NCI-H524 treated with DMSO at 0.1 percent for 48 hours (cell line): ENCODE data around the gene HDAC9.

Source experiments
- DNase-seq: peaks from one replicate; lab custom pipeline; 2025; lab: John Stamatoyannopoulos, UW

Gene HDAC9

GRCh38 chr7:18659746-18660145 lies 164.2 kb downstream of the HDAC9 start:
- no peak for DNase-seq

- DNase-seq = no peak
Observed at GRCh38 chr7:18663321-18663720, 167.8 kb downstream of the HDAC9 start.

GRCh38 chr7:18666107-18666728 lies 170.7 kb downstream of the HDAC9 start:
- no peak for DNase-seq

- DNase-seq = no peak
Observed at GRCh38 chr7:18667466-18667865, 171.9 kb downstream of the HDAC9 start.

- DNase-seq = no peak
Observed at GRCh38 chr7:18671176-18671575, 175.6 kb downstream of the HDAC9 start.

- no peak for DNase-seq
Observed at GRCh38 chr7:18675579-18675978, 180.0 kb downstream of the HDAC9 start.

- no peak for DNase-seq
Observed at GRCh38 chr7:18679261-18679660, 183.7 kb downstream of the HDAC9 start.

GRCh38 chr7:18680576-18680975 lies 185.0 kb downstream of the HDAC9 start:
- no peak for DNase-seq

GRCh38 chr7:18684916-18685315 lies 189.4 kb downstream of the HDAC9 start:
- DNase-seq = no peak

GRCh38 chr7:18685971-18686370 lies 190.4 kb downstream of the HDAC9 start:
- no peak for DNase-seq

- no peak for DNase-seq
Observed at GRCh38 chr7:18689551-18689950, 194.0 kb downstream of the HDAC9 start.

- peak; percentile 11 for DNase-seq
Observed at GRCh38 chr7:18693406-18693805, 197.9 kb downstream of the HDAC9 start.

GRCh38 chr7:18693816-18694215 lies 198.3 kb downstream of the HDAC9 start:
- DNase-seq = no peak

GRCh38 chr7:18694484-18694883 lies 198.9 kb downstream of the HDAC9 start:
- no peak for DNase-seq

GRCh38 chr7:18694911-18695310 lies 199.4 kb downstream of the HDAC9 start:
- DNase-seq = no peak

- DNase-seq = no peak
Observed at GRCh38 chr7:18698258-18698734, 202.7 kb downstream of the HDAC9 start.

GRCh38 chr7:18700147-18700546 lies 204.6 kb downstream of the HDAC9 start:
- no peak for DNase-seq

- DNase-seq = no peak
Observed at GRCh38 chr7:18702071-18702829, 206.7 kb downstream of the HDAC9 start.

- DNase-seq = no peak
Observed at GRCh38 chr7:18703685-18704084, 208.1 kb downstream of the HDAC9 start.

GRCh38 chr7:18706670-18707069 lies 211.1 kb downstream of the HDAC9 start:
- no peak for DNase-seq

- no peak for DNase-seq
Observed at GRCh38 chr7:18708204-18708603, 212.7 kb downstream of the HDAC9 start.

GRCh38 chr7:18715988-18716387 lies 220.4 kb downstream of the HDAC9 start:
- no peak for DNase-seq

- DNase-seq = no peak
Observed at GRCh38 chr7:18721429-18721828, 225.9 kb downstream of the HDAC9 start.

- DNase-seq = no peak
Observed at GRCh38 chr7:18724318-18724717, 228.8 kb downstream of the HDAC9 start.
